Measurements from ENCODE around the gene FAM114A1.

The FAM114A1 gene

GRCh38 chr4:38920186-38920585 is 52.6 kb downstream of the FAM114A1 start:
- no peak overlapping the region for H3K4me3 ChIP-seq (ENCODE audit: low read depth, low read length)
- DNase-seq (ENCODE audit: low read depth) = no peak
- no peak for TF ChIP-seq CTCF (IDR thresholded peaks at IDR 0.05; ENCODE audit: low read depth, low read length, missing control alignments)

- no peak overlapping the region for H3K4me3 ChIP-seq (ENCODE audit: low read depth, low read length)
- no peak for DNase-seq (ENCODE audit: low read depth)
- TF ChIP-seq CTCF (IDR thresholded peaks at IDR 0.05; ENCODE audit: low read depth, low read length, missing control alignments) = no peak
Measured at GRCh38 chr4:38920677-38921076, 53.1 kb downstream of the FAM114A1 start.

- DNase-seq (ENCODE audit: low read depth) = no peak
- no peak overlapping the region for H3K4me3 ChIP-seq (ENCODE audit: low read depth, low read length)
- TF ChIP-seq CTCF (IDR thresholded peaks at IDR 0.05; ENCODE audit: low read depth, low read length, missing control alignments) = no peak
Measured at GRCh38 chr4:38921151-38921550, 53.5 kb downstream of the FAM114A1 start.

GRCh38 chr4:38923746-38924145 is 56.1 kb downstream of the FAM114A1 start:
- no peak for TF ChIP-seq CTCF (IDR thresholded peaks at IDR 0.05; ENCODE audit: low read depth, low read length, missing control alignments)
- H3K4me3 ChIP-seq (ENCODE audit: low read depth, low read length) = no peak overlapping the region
- no peak for DNase-seq (ENCODE audit: low read depth)

- no peak for TF ChIP-seq CTCF (IDR thresholded peaks at IDR 0.05; ENCODE audit: low read depth, low read length, missing control alignments)
- H3K4me3 ChIP-seq (ENCODE audit: low read depth, low read length) = no peak overlapping the region
- DNase-seq (ENCODE audit: low read depth) = no peak
Measured at GRCh38 chr4:38924353-38924752, 56.7 kb downstream of the FAM114A1 start.

GRCh38 chr4:38925492-38926413 is 58.1 kb downstream of the FAM114A1 start:
- DNase-seq (ENCODE audit: low read depth) = no peak
- no peak overlapping the region for H3K4me3 ChIP-seq (ENCODE audit: low read depth, low read length)
- no peak for TF ChIP-seq CTCF (IDR thresholded peaks at IDR 0.05; ENCODE audit: low read depth, low read length, missing control alignments)

GRCh38 chr4:38926896-38927295 is 59.3 kb downstream of the FAM114A1 start:
- H3K4me3 ChIP-seq (ENCODE audit: low read depth, low read length) = no peak overlapping the region
- no peak for DNase-seq (ENCODE audit: low read depth)
- TF ChIP-seq CTCF (IDR thresholded peaks at IDR 0.05; ENCODE audit: low read depth, low read length, missing control alignments) = no peak
